Astrocyte (in vitro differentiated cells and primary cell): ENCODE results near the gene KRT80.

Experiments
- EZH2 ChIP-seq: IDR thresholded peaks from 2 replicates; pipeline ENCODE4 v1.6.1; 2012; ENCODE audit warnings: mild to moderate bottlenecking, low read length, inconsistent platforms; ENCODE audit not compliant: insufficient read depth
- TF ChIP-seq, protein P1 (sequence below): IDR thresholded peaks from 2 replicates; pipeline ENCODE4 v1.5.1; 2011; ENCODE audit warnings: low read depth, mild to moderate bottlenecking, inconsistent platforms, low read length, moderate library complexity; ENCODE audit not compliant: insufficient read depth

DNA sequence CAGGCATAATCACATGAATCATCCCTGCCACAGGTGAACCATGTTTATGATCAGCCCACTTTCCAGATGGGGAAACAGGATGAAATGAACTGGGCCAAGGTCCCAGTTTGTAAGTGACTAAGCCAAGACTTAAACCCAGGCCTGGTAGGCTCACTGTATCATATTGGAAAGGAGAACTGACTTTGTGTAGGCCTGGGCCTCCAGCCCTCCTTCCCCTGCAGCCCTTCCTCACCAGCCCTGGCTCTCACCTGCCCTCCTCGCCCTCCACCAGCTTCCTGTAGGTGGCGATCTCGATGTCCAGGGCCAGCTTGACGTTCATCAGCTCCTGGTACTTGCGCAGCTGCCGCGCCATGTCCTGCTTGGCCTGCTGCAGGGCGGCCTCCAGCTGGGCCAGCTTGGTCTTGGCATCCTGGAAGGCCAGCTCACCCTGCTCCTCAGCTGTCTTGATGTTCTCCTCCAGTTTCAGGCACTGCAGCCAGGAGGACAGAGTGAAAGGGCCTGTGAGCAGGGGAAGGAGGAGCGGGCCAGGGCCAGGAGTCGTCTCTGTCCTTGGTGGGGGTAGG, 19.8 kb downstream of the KRT80 start:
- TF ChIP-seq, protein P1, sequence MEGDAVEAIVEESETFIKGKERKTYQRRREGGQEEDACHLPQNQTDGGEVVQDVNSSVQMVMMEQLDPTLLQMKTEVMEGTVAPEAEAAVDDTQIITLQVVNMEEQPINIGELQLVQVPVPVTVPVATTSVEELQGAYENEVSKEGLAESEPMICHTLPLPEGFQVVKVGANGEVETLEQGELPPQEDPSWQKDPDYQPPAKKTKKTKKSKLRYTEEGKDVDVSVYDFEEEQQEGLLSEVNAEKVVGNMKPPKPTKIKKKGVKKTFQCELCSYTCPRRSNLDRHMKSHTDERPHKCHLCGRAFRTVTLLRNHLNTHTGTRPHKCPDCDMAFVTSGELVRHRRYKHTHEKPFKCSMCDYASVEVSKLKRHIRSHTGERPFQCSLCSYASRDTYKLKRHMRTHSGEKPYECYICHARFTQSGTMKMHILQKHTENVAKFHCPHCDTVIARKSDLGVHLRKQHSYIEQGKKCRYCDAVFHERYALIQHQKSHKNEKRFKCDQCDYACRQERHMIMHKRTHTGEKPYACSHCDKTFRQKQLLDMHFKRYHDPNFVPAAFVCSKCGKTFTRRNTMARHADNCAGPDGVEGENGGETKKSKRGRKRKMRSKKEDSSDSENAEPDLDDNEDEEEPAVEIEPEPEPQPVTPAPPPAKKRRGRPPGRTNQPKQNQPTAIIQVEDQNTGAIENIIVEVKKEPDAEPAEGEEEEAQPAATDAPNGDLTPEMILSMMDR: peak; percentile 28
- TF ChIP-seq EZH2: no peak
